ENCODE results near the gene SLC2A6.

SLC2A6 gene

GRCh38 chr9:133499132-133499891 lies 20.4 kb upstream of the SLC2A6 start:
- H3K36me3 ChIP-seq (ENCODE audit: insufficient read depth), result no peaks in the 10 kb centered on the region
- no peaks in the 10 kb centered on the region for H3K79me2 ChIP-seq (ENCODE audit: insufficient read depth, low read depth)
- H4K20me1 ChIP-seq (ENCODE audit: insufficient read depth), result no peaks in the 10 kb centered on the region
- H3K4me3 ChIP-seq (IDR thresholded peaks at IDR 0.05; ENCODE audit: insufficient read depth, low read depth, low read length), result no peak overlapping the region
- H3K9ac ChIP-seq, result no peak overlapping the region
- H3K4me1 ChIP-seq (ENCODE audit: low read depth, poor library complexity, severe bottlenecking), result no peaks in the 10 kb centered on the region
- no peak overlapping the region for H2AFZ ChIP-seq (ENCODE audit: low read depth)
- no peak overlapping the region for H3K27ac ChIP-seq
- peaks cover 73% of the 10 kb centered on the region for H3K27me3 ChIP-seq (ENCODE audit: insufficient read depth, low read depth)
- no peak for TF ChIP-seq CTCF (conservative IDR thresholded peaks at IDR 0.05; ENCODE audit: low read depth, low read length)
- no peak overlapping the region for H3K4me2 ChIP-seq

GRCh38 chr9:133496861-133497842 lies 18.3 kb upstream of the SLC2A6 start:
- Histone ChIP-seq H2AFZ (ENCODE audit: low read depth) (no peak overlapping the region), H3K36me3 (ENCODE audit: insufficient read depth) (no peaks in the 10 kb centered on the region), H4K20me1 (ENCODE audit: insufficient read depth) (no peaks in the 10 kb centered on the region), H3K79me2 (ENCODE audit: insufficient read depth, low read depth) (no peaks in the 10 kb centered on the region), H3K27ac (no peak overlapping the region), H3K4me3 (IDR thresholded peaks at IDR 0.05; ENCODE audit: insufficient read depth, low read depth, low read length) (no peak overlapping the region), H3K9ac (no peak overlapping the region), H3K4me1 (ENCODE audit: low read depth, poor library complexity, severe bottlenecking) (no peaks in the 10 kb centered on the region), H3K4me2 (no peak overlapping the region), H3K27me3 (ENCODE audit: insufficient read depth, low read depth) (peaks cover 69% of the 10 kb centered on the region; the same call in 1 of the 2 replicates)
- no peak for TF ChIP-seq CTCF (conservative IDR thresholded peaks at IDR 0.05; ENCODE audit: low read depth, low read length)

GRCh38 chr9:133495327-133496293 lies 16.7 kb upstream of the SLC2A6 start:
- Histone ChIP-seq H3K27ac (no peak overlapping the region), H3K27me3 (ENCODE audit: insufficient read depth, low read depth) (peaks cover 71% of the 10 kb centered on the region; the same call in 1 of the 2 replicates), H3K4me3 (IDR thresholded peaks at IDR 0.05; ENCODE audit: insufficient read depth, low read depth, low read length) (no peak overlapping the region), H2AFZ (ENCODE audit: low read depth) (no peak overlapping the region), H3K9ac (no peak overlapping the region), H4K20me1 (ENCODE audit: insufficient read depth) (no peaks in the 10 kb centered on the region), H3K36me3 (ENCODE audit: insufficient read depth) (no peaks in the 10 kb centered on the region), H3K4me1 (ENCODE audit: low read depth, poor library complexity, severe bottlenecking) (no peaks in the 10 kb centered on the region), H3K79me2 (ENCODE audit: insufficient read depth, low read depth) (no peaks in the 10 kb centered on the region), H3K4me2 (no peak overlapping the region)
- no peak for TF ChIP-seq CTCF (conservative IDR thresholded peaks at IDR 0.05; ENCODE audit: low read depth, low read length)

All from KMS-11 (cell line).